PC-3 (cell line): Measurements from ENCODE around the gene NDUFA5. TPM values are rescaled to one million over a fixed set of nuclear protein-coding genes. Genes with fewer than 3 reads are reported as not detected.
A peak's percentile ranks its signal among the peaks of the same experiment; 100 is the strongest.

ENCODE experiments used
- ATAC-seq: fragments of 200-7000 bp; cut with Tn5 transposase; 2 replicates; pipeline ENCODE4 v1.9.1; 2020; ENCODE audit warnings: mild to moderate bottlenecking, moderate library complexity
- BruUV-seq: library from RNA; stranded (reverse); fragments of 400-500 nt; replicated peaks from 2 replicates; lab custom pipeline; 2021; lab: Mats Ljungman, UMichigan
- CTCF ChIA-PET: fragments of 300-600 bp; sonication (Branson Sonifier 250); formaldehyde crosslinking; loops from one replicate; lab custom pipeline; 2022; ENCODE audit warnings: antibody characterized with exemption; lab: Charles Lee
- POLR2A ChIA-PET: fragments of 300-600 bp; sonication (Branson Sonifier 250); formaldehyde crosslinking; loops from one replicate; lab custom pipeline; 2022; ENCODE audit warnings: antibody characterized with exemption; ENCODE audit not compliant: unreplicated experiment; lab: Charles Lee
- DNase-seq: peaks from one replicate; pipeline ENCODE4 v3.0.0-alpha.2; 2015
- H2AFZ ChIP-seq: fragments of 300-600 bp; sonication (generic); 2 replicates; pipeline ENCODE4 v1.6.0; 2016; ENCODE audit warnings: antibody characterized with exemption, low read length
- H3F3A ChIP-seq: fragments of 300-600 bp; sonication (generic); one replicate; pipeline ENCODE4 v1.6.0; 2017; ENCODE audit warnings: antibody characterized with exemption, low read length, control low read depth, mild to moderate bottlenecking; ENCODE audit not compliant: unreplicated experiment
- H3K27ac ChIP-seq: fragments of 300-600 bp; sonication (generic); 2 replicates; pipeline ENCODE4 v1.5.1; 2016; ENCODE audit warnings: mild to moderate bottlenecking, low read length
- H3K27me3 ChIP-seq: fragments of 300-600 bp; sonication (generic); 2 replicates; pipeline ENCODE4 v1.6.1; 2016; ENCODE audit warnings: low read length, mixed read lengths
- H3K36me3 ChIP-seq: fragments of 300-600 bp; sonication (generic); 2 replicates; pipeline ENCODE4 v1.6.1; 2016; ENCODE audit warnings: low read depth, mixed run types, low read length, mixed read lengths
- H3K4me1 ChIP-seq: fragments of 300-600 bp; sonication (generic); 2 replicates; pipeline ENCODE4 v1.5.1; 2016; ENCODE audit warnings: low read length; ENCODE audit not compliant: insufficient read depth
- H3K4me2 ChIP-seq: fragments of 300-600 bp; sonication (generic); 2 replicates; pipeline ENCODE4 v1.6.0; 2016; ENCODE audit warnings: low read length
- H3K4me3 ChIP-seq: fragments of 300-600 bp; sonication (generic); 2 replicates; pipeline ENCODE4 v1.5.1; 2016; ENCODE audit warnings: mild to moderate bottlenecking, low read length, mixed read lengths
- H3K79me2 ChIP-seq: fragments of 300-600 bp; sonication (generic); 2 replicates; pipeline ENCODE4 v1.6.1; 2017; ENCODE audit warnings: low read length, mixed read lengths
- H3K9ac ChIP-seq: fragments of 300-600 bp; sonication (generic); 2 replicates; pipeline ENCODE4 v1.6.0; 2016; ENCODE audit warnings: mild to moderate bottlenecking, low read length
- H3K9me2 ChIP-seq: fragments of 300-600 bp; sonication (generic); replicated peaks from 2 replicates; pipeline ENCODE4 v1.6.1; 2016; ENCODE audit warnings: mixed run types, low read length, mixed read lengths
- H3K9me3 ChIP-seq: fragments of 300-600 bp; sonication (generic); 2 replicates; pipeline ENCODE4 v1.6.1; 2016; ENCODE audit warnings: low read length, mixed read lengths
- H4K20me1 ChIP-seq: fragments of 300-600 bp; sonication (generic); 2 replicates; pipeline ENCODE4 v1.6.1; 2016; ENCODE audit warnings: low read length, mixed read lengths
- EZH2 ChIP-seq: fragments of 300-600 bp; sonication (generic); IDR thresholded peaks from one replicate; pipeline ENCODE4 v1.6.1; 2017; ENCODE audit warnings: antibody characterized with exemption, mild to moderate bottlenecking, low read length; ENCODE audit not compliant: unreplicated experiment
- EZH2phosphoT487 ChIP-seq: fragments of 300-600 bp; sonication (generic); IDR thresholded peaks from 2 replicates; pipeline ENCODE4 v1.6.1; 2018; ENCODE audit warnings: mild to moderate bottlenecking, antibody characterized with exemption, low read length, borderline replicate concordance
- intact Hi-C: fragments of 100-400 bp; cut with micrococcal nuclease; formaldehyde crosslinking; loops from 2 replicates; pipeline ENCODE4 v1.9.0; 2023
- total RNA-seq: library from RNA; depleted of rRNA; stranded (reverse); fragments of >200 nt; gene quantifications from 2 replicates; pipeline ENCODE4 v1.2.3, GENCODE V29; 2014
- TF ChIP-seq, protein P1 (sequence below): fragments of 300-600 bp; sonication (generic); conservative IDR thresholded peaks from 2 replicates; pipeline ENCODE4 v1.5.1; 2017; ENCODE audit warnings: antibody characterized with exemption, low read depth, mild to moderate bottlenecking, low read length

Gene NDUFA5
- total RNA-seq, 1 experiment from 2014 or later, result 46.9 TPM

- no peak overlapping the region for H3K4me2 ChIP-seq
- no peaks in the 10 kb centered on the region for H3K79me2 ChIP-seq
Measured at GRCh38 chr7:123588376-123588775, 30.8 kb upstream of the NDUFA5 start.

DNA sequence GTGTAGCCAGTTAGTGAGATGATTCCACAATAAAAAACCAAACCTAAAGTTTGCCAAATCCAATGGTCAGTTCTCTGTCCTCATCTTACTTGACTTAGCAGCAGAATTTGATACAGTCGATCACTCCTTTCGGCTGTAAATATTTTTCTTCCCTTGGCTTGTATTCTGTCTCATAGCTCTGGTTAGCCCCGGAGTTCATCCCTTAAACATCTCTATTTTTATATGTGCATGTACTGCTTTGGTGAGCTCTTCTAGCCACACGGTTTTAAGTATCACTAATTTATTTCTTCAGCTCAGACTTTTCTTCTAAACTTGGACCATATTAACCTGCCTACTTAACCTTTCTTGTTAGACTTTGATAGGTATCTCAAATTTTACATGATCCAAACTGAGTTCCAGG is 26.2 kb upstream of the NDUFA5 start:
- no peaks in the 10 kb centered on the region for H3K9me3 ChIP-seq
- H2AFZ ChIP-seq, result no peak overlapping the region
- no peak overlapping the region for H3K4me3 ChIP-seq
- H3K4me1 ChIP-seq, result no peaks in the 10 kb centered on the region
- H3F3A ChIP-seq, result no peaks in the 10 kb centered on the region
- no peaks in the 10 kb centered on the region for H4K20me1 ChIP-seq
- no peak overlapping the region for H3K9ac ChIP-seq
- ChIA-PET CTCF (no interaction called here), POLR2A (no interaction called here)
- intact Hi-C loops, result loop anchor here (5.0 kb wide), 2 partner anchors 53 to 213 kb away; no protein-coding TSS in a partner anchor
- DNase-seq (no peak), ATAC-seq (no peak)
- no peaks in the 10 kb centered on the region for H3K9me2 ChIP-seq
- no peaks in the 10 kb centered on the region for H3K79me2 ChIP-seq
- no peak overlapping the region for H3K4me2 ChIP-seq
- TF ChIP-seq EZH2phosphoT487, result no peak
- TF ChIP-seq, protein P1, sequence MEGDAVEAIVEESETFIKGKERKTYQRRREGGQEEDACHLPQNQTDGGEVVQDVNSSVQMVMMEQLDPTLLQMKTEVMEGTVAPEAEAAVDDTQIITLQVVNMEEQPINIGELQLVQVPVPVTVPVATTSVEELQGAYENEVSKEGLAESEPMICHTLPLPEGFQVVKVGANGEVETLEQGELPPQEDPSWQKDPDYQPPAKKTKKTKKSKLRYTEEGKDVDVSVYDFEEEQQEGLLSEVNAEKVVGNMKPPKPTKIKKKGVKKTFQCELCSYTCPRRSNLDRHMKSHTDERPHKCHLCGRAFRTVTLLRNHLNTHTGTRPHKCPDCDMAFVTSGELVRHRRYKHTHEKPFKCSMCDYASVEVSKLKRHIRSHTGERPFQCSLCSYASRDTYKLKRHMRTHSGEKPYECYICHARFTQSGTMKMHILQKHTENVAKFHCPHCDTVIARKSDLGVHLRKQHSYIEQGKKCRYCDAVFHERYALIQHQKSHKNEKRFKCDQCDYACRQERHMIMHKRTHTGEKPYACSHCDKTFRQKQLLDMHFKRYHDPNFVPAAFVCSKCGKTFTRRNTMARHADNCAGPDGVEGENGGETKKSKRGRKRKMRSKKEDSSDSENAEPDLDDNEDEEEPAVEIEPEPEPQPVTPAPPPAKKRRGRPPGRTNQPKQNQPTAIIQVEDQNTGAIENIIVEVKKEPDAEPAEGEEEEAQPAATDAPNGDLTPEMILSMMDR, result no peak
- TF ChIP-seq EZH2, result no peak
- BruUV-seq, result no TSS peak
- H3K27me3 ChIP-seq, result 0 out of 2 replicates have a peak, but pooled peaks cover 10% of the 10 kb centered on the region
- no peaks in the 10 kb centered on the region for H3K36me3 ChIP-seq
- H3K27ac ChIP-seq, result no peak overlapping the region

More at GRCh38 chr7:123588376-123588775, 30.8 kb upstream of the NDUFA5 start:
- no peak overlapping the region for H2AFZ ChIP-seq
- intact Hi-C loops, result loop anchor here (5.0 kb wide), 1 partner anchor 94 kb away; no protein-coding TSS in a partner anchor
- H3K27me3 ChIP-seq, result 0 out of 2 replicates have a peak, but pooled peaks cover 5% of the 10 kb centered on the region
- no TSS peak for BruUV-seq
- no peaks in the 10 kb centered on the region for H3K4me1 ChIP-seq
- no peaks in the 10 kb centered on the region for H3F3A ChIP-seq
- no peak overlapping the region for H3K27ac ChIP-seq
- no peaks in the 10 kb centered on the region for H3K36me3 ChIP-seq
- no peaks in the 10 kb centered on the region for H3K9me2 ChIP-seq
- H3K9ac ChIP-seq, result no peak overlapping the region
- ChIA-PET POLR2A (no interaction called here), CTCF (no interaction called here)
- no peaks in the 10 kb centered on the region for H3K9me3 ChIP-seq
- H4K20me1 ChIP-seq, result no peaks in the 10 kb centered on the region
- no peak for TF ChIP-seq EZH2phosphoT487
- TF ChIP-seq, protein P1, result no peak
- TF ChIP-seq EZH2, result no peak
- no peak overlapping the region for H3K4me3 ChIP-seq
- no peak for DNase-seq
- no peak for ATAC-seq

- Histone ChIP-seq H3F3A (no peaks in the 10 kb centered on the region), H3K36me3 (no peaks in the 10 kb centered on the region), H3K9me3 (no peaks in the 10 kb centered on the region), H3K4me2 (peak overlapping the region; percentile 27; the same call in 1 of the 2 replicates), H3K27ac (no peak overlapping the region), H3K4me3 (no peak overlapping the region), H4K20me1 (no peaks in the 10 kb centered on the region), H3K4me1 (no peaks in the 10 kb centered on the region), H3K9me2 (no peaks in the 10 kb centered on the region), H3K27me3 (peaks cover 25% of the 10 kb centered on the region), H3K79me2 (no peaks in the 10 kb centered on the region), H3K9ac (no peak overlapping the region), H2AFZ (peak overlapping the region; percentile 60; the same call in 1 of the 2 replicates)
- POLR2A ChIA-PET, result no interaction called here
- intact Hi-C loops, result loop anchor here (1.0 to 5.0 kb wide), 4 partner anchors 56 to 292 kb away; no protein-coding TSS in a partner anchor
- CTCF ChIA-PET, result interaction anchor here (0.5 to 1.1 kb wide), 5 partner anchors 54 to 290 kb away, joined by 3 to 5 read pairs (median 3); no protein-coding TSS in a partner anchor
- TF ChIP-seq EZH2phosphoT487, result no peak
- TF ChIP-seq, protein P1, result peak; percentile 23; the same call in 1 of the 2 replicates
- ATAC-seq (no peak; the same call in 1 of the 2 replicates), DNase-seq (no peak)
- no TSS peak for BruUV-seq
Measured at GRCh38 chr7:123581162-123581459, 23.5 kb upstream of the NDUFA5 start.
